GM12878 (cell line): Measurements from ENCODE around the gene ZBTB3. TPM values are rescaled to one million over a fixed set of nuclear protein-coding genes. Genes with fewer than 3 reads are reported as not detected.

Experiments used
- ATF7 ChIP-seq: fragments of 450-650 bp; IDR thresholded peaks from 2 replicates; pipeline ENCODE4 v1.6.1; 2016; ENCODE audit warnings: low read depth, mild to moderate bottlenecking
- BHLHE40 ChIP-seq, 2 experiments: fragments of 450-650 bp in 1 of 2; IDR thresholded peaks; 2 replicates each; pipeline ENCODE4 v1.6.1; 2011 to 2017; ENCODE audit warnings: low read depth in 2 of 2, borderline replicate concordance in 1 of 2, improper control_type of control experiment in 1 of 2, low read length in 1 of 2, mild to moderate bottlenecking in 1 of 2
- CEBPB ChIP-seq, 2 experiments: fragments of 150-350 bp in 1 of 2; IDR thresholded peaks; 2 replicates each; pipeline ENCODE4 v1.6.1; 2012 to 2014; ENCODE audit warnings: low read depth in 2 of 2, low read length in 2 of 2, borderline replicate concordance in 1 of 2, inconsistent platforms in 1 of 2
- EED ChIP-seq: sonication (generic); IDR thresholded peaks from 2 replicates; pipeline ENCODE4 v1.6.1; 2016; ENCODE audit warnings: antibody characterized with exemption, low read depth
- FOS ChIP-seq: IDR thresholded peaks from 3 replicates; pipeline ENCODE4 v1.6.1; 2011; ENCODE audit warnings: borderline replicate concordance; ENCODE audit not compliant: insufficient read length; ENCODE audit errors: extremely low read depth
- HCFC1 ChIP-seq: fragments of 150-350 bp; IDR thresholded peaks from 2 replicates; pipeline ENCODE4 v1.6.1; 2014; ENCODE audit warnings: low read length
- IRF3 ChIP-seq: fragments of 450-650 bp; IDR thresholded peaks from 2 replicates; pipeline ENCODE4 v1.6.1; 2014; ENCODE audit warnings: mild to moderate bottlenecking
- IRF5 ChIP-seq: fragments of 450-650 bp; IDR thresholded peaks from 2 replicates; pipeline ENCODE4 v1.6.1; 2017; ENCODE audit warnings: borderline replicate concordance
- KLF5 ChIP-seq: fragments of 450-650 bp; IDR thresholded peaks from 2 replicates; pipeline ENCODE4 v1.6.1; 2014; ENCODE audit warnings: mild to moderate bottlenecking; ENCODE audit not compliant: partially characterized antibody
- MTA2 ChIP-seq: fragments of 450-650 bp; IDR thresholded peaks from 2 replicates; pipeline ENCODE4 v1.6.1; 2016; ENCODE audit warnings: low read depth, mild to moderate bottlenecking, moderate library complexity
- MYC ChIP-seq: IDR thresholded peaks from 2 replicates; pipeline ENCODE4 v1.6.1; 2011; ENCODE audit warnings: mild to moderate bottlenecking, low read length, moderate library complexity, inconsistent platforms; ENCODE audit not compliant: insufficient read depth, insufficient replicate concordance, insufficient read length, severe bottlenecking
- NR2F1 ChIP-seq: fragments of 450-650 bp; conservative IDR thresholded peaks from 2 replicates; pipeline ENCODE4 v1.6.1; 2017; ENCODE audit warnings: mild to moderate bottlenecking
- RELB ChIP-seq: fragments of 450-650 bp; IDR thresholded peaks from 2 replicates; pipeline ENCODE4 v1.6.1; 2017; ENCODE audit warnings: low read depth, mild to moderate bottlenecking, moderate library complexity
- RFX5 ChIP-seq: IDR thresholded peaks from 2 replicates; pipeline ENCODE4 v1.6.1; 2011; ENCODE audit warnings: low read depth, low read length, improper control_type of control experiment
- SIN3A ChIP-seq: IDR thresholded peaks from 2 replicates; pipeline ENCODE4 v1.6.1; 2012; ENCODE audit warnings: low read depth, low read length, improper control_type of control experiment
- SUZ12 ChIP-seq: fragments of 200-600 bp; sonication (generic); IDR thresholded peaks from one replicate; pipeline ENCODE4 v1.6.1; 2018; ENCODE audit warnings: antibody characterized with exemption, mild to moderate bottlenecking; ENCODE audit not compliant: unreplicated experiment
- USF1 ChIP-seq: IDR thresholded peaks from 2 replicates; pipeline ENCODE4 v1.6.1; 2011; ENCODE audit warnings: borderline replicate concordance, low read depth, mild to moderate bottlenecking, moderate library complexity, mixed read lengths, low read length; ENCODE audit not compliant: insufficient read depth; ENCODE audit errors: extremely low read length
- ZBTB40 ChIP-seq: fragments of 450-650 bp; IDR thresholded peaks from 2 replicates; pipeline ENCODE4 v1.6.1; 2016; ENCODE audit warnings: mild to moderate bottlenecking, moderate library complexity, borderline replicate concordance
- ZNF274 ChIP-seq: IDR thresholded peaks from one replicate; pipeline ENCODE4 v1.8.0; 2011; ENCODE audit not compliant: insufficient read length, insufficient read depth
- ZNF622 ChIP-seq: fragments of 450-650 bp; IDR thresholded peaks from 2 replicates; pipeline ENCODE4 v1.6.1; 2017; ENCODE audit warnings: mild to moderate bottlenecking, inconsistent platforms
- polyA plus RNA-seq, 11 experiments: library from polyadenylated mRNA; depleted of rRNA in 4 of 11; unstranded in 6 of 11; stranded (reverse) in 5 of 11; fragments of >200 nt; fragmentation: Nextera tagmentation in 4 of 11; fragmentation: Illumina TruSeq in 1 of 11; extraction: Ambion mirVana in 4 of 11; extraction: Trizol in 1 of 11; gene quantifications; 1 replicate in 1 of 11; 2 replicates in 10 of 11; pipeline versions ENCODE4 v1.2.1 to v1.2.3, GENCODE V29; 2011 to 2016; ENCODE audit warnings: inconsistent platforms in 2 of 11, missing spikeins in 2 of 11, low read depth in 1 of 11
- total RNA-seq, 4 experiments: library from RNA; depleted of rRNA in 3 of 4; stranded (reverse); fragments of >200 nt in 3 of 4; fragmentation: Illumina TruSeq in 1 of 4; extraction: Trizol in 1 of 4; gene quantifications; 2 replicates each; pipeline versions ENCODE4 v1.2.1 to v1.2.3, GENCODE V29; 2013 to 2021

The ZBTB3 gene
- total and polyA plus RNA-seq, 10 of the 15 experiments (the other 5 are each of a cell fraction or from before 2014, with no cell fraction given), result 1.4 to 7.7 (median 4.8) TPM

- 0 out of 2 replicates have a peak, but pooled peaks have one; percentile 15 for TF ChIP-seq EED
- no peak for TF ChIP-seq ZNF622
- TF ChIP-seq KLF5, result no peak
- TF ChIP-seq MTA2, result no peak
- TF ChIP-seq IRF5, result no peak
- TF ChIP-seq RFX5, result no peak
- peak; percentile 94 for TF ChIP-seq ZBTB40
- TF ChIP-seq NR2F1, result peak; percentile 57
- peak; percentile 49; the same call in 1 of the 2 replicates for TF ChIP-seq RELB
- TF ChIP-seq ZNF274, result no peak
- TF ChIP-seq FOS, result peak; percentile 89
- TF ChIP-seq MYC, result no peak
- no peak for TF ChIP-seq SUZ12
- no peak for TF ChIP-seq BHLHE40 (IDR thresholded peaks at IDR 0.05; ENCODE audit: borderline replicate concordance in 1 of 2, low read depth in 2 of 2, low read length in 1 of 2)
- peak; percentile 52 for TF ChIP-seq ATF7
- no peak for TF ChIP-seq USF1
- TF ChIP-seq IRF3, result peak; percentile 95
- 0 out of 2 replicates have a peak, but pooled peaks have one; percentile 9 for TF ChIP-seq HCFC1
- no peak for TF ChIP-seq CEBPB (IDR thresholded peaks at IDR 0.05; ENCODE audit: borderline replicate concordance in 1 of 2, low read depth in 2 of 2, low read length in 2 of 2)
- peak; percentile 72; the same call in 1 of the 2 replicates for TF ChIP-seq SIN3A
Observed at GRCh38 chr11:62753736-62754603, at the start of gene ZBTB3 (continued).
